Testis (tissue), 3 donors: Measurements from ENCODE around the gene NET1. TPM values are rescaled to one million over a fixed set of nuclear protein-coding genes. Genes with fewer than 3 reads are reported as not detected.

ENCODE experiments used
- DNase-seq: peaks from one replicate; pipeline ENCODE4 v3.0.0-alpha.2; 2019
- H3K27ac ChIP-seq, 2 donors: fragments of 200-600 bp; sonication (generic); one replicate each; pipeline ENCODE4 v1.5.1; 2019
- H3K27me3 ChIP-seq: fragments of 200-600 bp; sonication (generic); one replicate; pipeline ENCODE4 v1.5.1; 2019
- H3K36me3 ChIP-seq: fragments of 200-600 bp; sonication (generic); one replicate; pipeline ENCODE4 v1.5.1; 2017; ENCODE audit warnings: low read depth; ENCODE audit errors: missing control alignments
- H3K4me1 ChIP-seq: fragments of 200-600 bp; sonication (generic); one replicate; pipeline ENCODE4 v1.5.1; 2019
- H3K4me3 ChIP-seq, 2 donors: fragments of 200-600 bp; sonication (generic); one replicate each; pipeline ENCODE4 v1.5.1; 2017 to 2019
- H3K9me3 ChIP-seq: fragments of 200-600 bp; sonication (generic); one replicate; pipeline ENCODE4 v1.5.1; 2017
- POLR2A ChIP-seq: fragments of 450-650 bp; IDR thresholded peaks from one replicate; pipeline ENCODE4 v1.6.1; 2017; ENCODE audit warnings: antibody characterized with exemption, mild to moderate bottlenecking, moderate library complexity
- WGBS, 2 donors: methylation state at CpG; one replicate each; pipeline ENCODE4 v1.1.5; 2018; 5-methylcytosine and 5-hydroxymethylcytosine counted together
- intact Hi-C: fragments of 100-400 bp; cut with DNase I; formaldehyde crosslinking; loops from one replicate; pipeline ENCODE4 v1.15.1; 2023; ENCODE audit warnings: low total_unique reads
- polyA plus RNA-seq: library from polyadenylated mRNA; stranded (reverse); fragments of 350-450 nt; fragmentation: Illumina TruSeq; extraction: RNeasy Lipid Tissue Mini Kit (QIAGEN cat#74804); gene quantifications from one replicate; pipeline ENCODE4 v1.2.3, GENCODE V29; 2014; ENCODE audit warnings: low read depth, low replicate concordance; ENCODE audit not compliant: insufficient read depth
- total RNA-seq, 2 donors: library from RNA; depleted of rRNA; stranded (reverse); fragments of >200 nt; gene quantifications; one replicate each; pipeline ENCODE4 v1.2.3, GENCODE V29; 2016
- TF ChIP-seq, protein P1 (sequence below), 3 experiments: fragments of 450-650 bp in 2 of 3; fragments of 200-600 bp in 1 of 3; sonication (generic) in 1 of 3; IDR thresholded peaks; one replicate each; pipeline ENCODE4 v1.5.1; 2016 to 2019; ENCODE audit warnings: antibody characterized with exemption in 3 of 3, mild to moderate bottlenecking in 2 of 3, moderate library complexity in 1 of 3

The NET1 gene
- total and polyA plus RNA-seq, 3 donors from 2014 or later = 29.7 to 40.7 (median 39.9) TPM

DNA sequence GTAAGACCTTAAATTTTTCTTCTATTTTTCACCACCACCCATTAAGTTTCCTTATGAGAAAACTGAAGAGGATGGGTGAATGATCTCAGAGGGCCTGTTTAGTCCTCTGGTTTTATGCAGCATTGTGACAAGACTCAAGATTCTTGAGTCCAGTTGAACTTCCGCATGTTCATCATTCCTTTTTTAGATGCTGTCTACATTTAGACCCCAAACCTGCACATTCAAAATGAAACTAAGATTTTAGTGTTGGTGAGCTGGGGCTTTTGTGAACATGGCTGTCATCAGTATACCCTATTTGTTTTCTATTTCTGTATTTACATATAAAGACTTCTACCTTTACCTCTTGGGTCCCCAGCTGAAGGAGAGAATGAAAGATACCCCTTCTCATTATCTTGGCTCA lies 31.1 kb downstream of the NET1 start:
- Histone ChIP-seq H3K4me1 (peaks cover 5% of the 10 kb centered on the region), H3K36me3 (no peaks in the 10 kb centered on the region), H3K9me3 (no peaks in the 10 kb centered on the region), H3K27ac (no peak overlapping the region), H3K4me3 (no peak overlapping the region), H3K27me3 (no peaks in the 10 kb centered on the region)
- no peak for TF ChIP-seq POLR2A
- TF ChIP-seq, protein P1, sequence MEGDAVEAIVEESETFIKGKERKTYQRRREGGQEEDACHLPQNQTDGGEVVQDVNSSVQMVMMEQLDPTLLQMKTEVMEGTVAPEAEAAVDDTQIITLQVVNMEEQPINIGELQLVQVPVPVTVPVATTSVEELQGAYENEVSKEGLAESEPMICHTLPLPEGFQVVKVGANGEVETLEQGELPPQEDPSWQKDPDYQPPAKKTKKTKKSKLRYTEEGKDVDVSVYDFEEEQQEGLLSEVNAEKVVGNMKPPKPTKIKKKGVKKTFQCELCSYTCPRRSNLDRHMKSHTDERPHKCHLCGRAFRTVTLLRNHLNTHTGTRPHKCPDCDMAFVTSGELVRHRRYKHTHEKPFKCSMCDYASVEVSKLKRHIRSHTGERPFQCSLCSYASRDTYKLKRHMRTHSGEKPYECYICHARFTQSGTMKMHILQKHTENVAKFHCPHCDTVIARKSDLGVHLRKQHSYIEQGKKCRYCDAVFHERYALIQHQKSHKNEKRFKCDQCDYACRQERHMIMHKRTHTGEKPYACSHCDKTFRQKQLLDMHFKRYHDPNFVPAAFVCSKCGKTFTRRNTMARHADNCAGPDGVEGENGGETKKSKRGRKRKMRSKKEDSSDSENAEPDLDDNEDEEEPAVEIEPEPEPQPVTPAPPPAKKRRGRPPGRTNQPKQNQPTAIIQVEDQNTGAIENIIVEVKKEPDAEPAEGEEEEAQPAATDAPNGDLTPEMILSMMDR (IDR thresholded peaks at IDR 0.05) = no peak
- intact Hi-C loops = loop anchor here (5.0 kb wide), 1 partner anchor 179 kb away; no protein-coding TSS in a partner anchor
- 95 to 100% methylated on average over 1 of the region's 1 CpG for WGBS, 2 donors
- DNase-seq = no peak

DNA sequence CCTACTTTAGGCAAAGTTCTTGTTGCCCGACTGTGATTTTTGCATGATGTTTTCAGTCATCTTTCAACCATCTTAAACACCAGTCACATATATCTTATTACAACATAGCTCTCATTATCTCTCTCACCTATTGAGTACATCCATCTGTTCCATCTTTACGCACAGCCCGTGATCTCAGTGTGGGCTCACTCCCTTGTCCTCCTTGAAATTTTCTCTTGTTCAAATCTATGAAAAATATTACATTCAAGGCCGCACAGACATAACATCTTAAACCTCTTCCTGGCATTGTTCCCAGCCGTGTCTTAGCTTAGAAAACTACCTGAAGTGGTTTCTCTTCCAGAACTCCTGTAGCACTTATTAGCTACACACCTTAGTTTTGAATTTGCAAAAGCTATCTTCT lies 32.6 kb downstream of the NET1 start:
- H3K4me1 ChIP-seq = peaks cover 11% of the 10 kb centered on the region
- H3K36me3 ChIP-seq = no peaks in the 10 kb centered on the region
- H3K27me3 ChIP-seq = no peaks in the 10 kb centered on the region
- WGBS, 2 donors = 67 to 75% methylated on average over 5 of the region's 5 CpGs
- no peaks in the 10 kb centered on the region for H3K9me3 ChIP-seq
- intact Hi-C loops = no loop called here
- no peak for DNase-seq
- TF ChIP-seq, protein P1 (IDR thresholded peaks at IDR 0.05) = no peak
- no peak for TF ChIP-seq POLR2A
- H3K27ac ChIP-seq = no peak overlapping the region
- H3K4me3 ChIP-seq = no peak overlapping the region

DNA sequence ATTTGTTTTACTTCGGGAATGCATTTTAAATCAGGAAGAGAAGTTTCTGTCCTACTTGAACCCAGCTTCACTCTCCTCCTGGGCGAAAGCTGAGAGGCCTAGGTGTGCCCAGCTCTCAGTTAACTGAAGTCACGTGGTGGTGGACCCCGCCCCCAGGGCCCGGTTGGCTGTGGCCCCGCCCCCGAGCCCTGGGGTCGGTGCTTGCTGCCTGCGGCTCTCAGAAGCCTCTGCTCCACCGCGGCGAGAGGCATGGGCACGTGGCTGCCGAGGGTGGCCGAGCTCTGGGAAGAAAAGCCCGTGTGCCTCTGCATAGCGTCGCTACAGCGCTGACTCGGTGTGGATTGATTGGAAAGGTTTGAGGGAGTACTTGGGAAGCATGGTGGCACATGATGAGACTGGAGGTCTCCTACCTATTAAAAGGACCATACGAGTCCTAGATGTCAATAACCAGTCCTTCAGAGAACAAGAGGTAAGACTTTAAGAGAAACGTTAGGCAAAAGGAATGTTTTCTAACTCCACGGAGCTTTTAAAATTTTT lies 34.1 kb downstream of the NET1 start:
- TF ChIP-seq, protein P1 (IDR thresholded peaks at IDR 0.05) = no peak
- TF ChIP-seq POLR2A = peak; percentile 65
- 2 to 5% methylated on average over 10 to 23 of the region's 23 CpGs for WGBS, 2 donors
- Histone ChIP-seq H3K27ac (peak overlapping the region; percentile 5 to 41), H3K4me3 (peak overlapping the region; percentile 49 to 54), H3K27me3 (no peaks in the 10 kb centered on the region), H3K9me3 (no peaks in the 10 kb centered on the region), H3K4me1 (peaks cover 11% of the 10 kb centered on the region), H3K36me3 (no peaks in the 10 kb centered on the region)
- intact Hi-C loops = no loop called here
- peak; percentile 97 for DNase-seq

DNA sequence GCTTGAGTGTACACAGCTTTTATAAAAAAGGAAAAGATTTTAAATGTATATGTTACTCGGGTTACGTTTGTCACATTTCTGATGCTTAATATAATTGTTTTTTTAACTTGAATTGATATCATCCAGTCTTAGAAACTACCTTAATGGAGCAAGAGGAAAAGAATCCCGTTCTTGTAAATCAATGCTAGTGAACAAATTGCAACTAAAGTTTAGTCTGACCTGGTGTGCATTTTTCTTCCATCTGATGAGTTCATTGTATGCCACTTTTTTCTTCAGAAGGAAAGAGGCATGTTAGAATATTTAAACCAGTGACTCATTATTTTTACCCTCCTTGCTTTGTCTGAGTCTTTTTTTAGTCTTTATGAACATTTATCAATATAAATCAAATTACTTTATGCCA lies 34.7 kb downstream of the NET1 start:
- Histone ChIP-seq H3K9me3 (no peaks in the 10 kb centered on the region), H3K27me3 (no peaks in the 10 kb centered on the region), H3K36me3 (no peaks in the 10 kb centered on the region), H3K27ac (peak overlapping the region; percentile 6 to 41), H3K4me3 (peak overlapping the region; percentile 49 to 54), H3K4me1 (peaks cover 11% of the 10 kb centered on the region)
- TF ChIP-seq POLR2A = no peak
- TF ChIP-seq, protein P1 (IDR thresholded peaks at IDR 0.05) = no peak
- DNase-seq = no peak
- 11 to 12% methylated on average over 3 of the region's 3 CpGs for WGBS, 2 donors
- intact Hi-C loops = no loop called here

DNA sequence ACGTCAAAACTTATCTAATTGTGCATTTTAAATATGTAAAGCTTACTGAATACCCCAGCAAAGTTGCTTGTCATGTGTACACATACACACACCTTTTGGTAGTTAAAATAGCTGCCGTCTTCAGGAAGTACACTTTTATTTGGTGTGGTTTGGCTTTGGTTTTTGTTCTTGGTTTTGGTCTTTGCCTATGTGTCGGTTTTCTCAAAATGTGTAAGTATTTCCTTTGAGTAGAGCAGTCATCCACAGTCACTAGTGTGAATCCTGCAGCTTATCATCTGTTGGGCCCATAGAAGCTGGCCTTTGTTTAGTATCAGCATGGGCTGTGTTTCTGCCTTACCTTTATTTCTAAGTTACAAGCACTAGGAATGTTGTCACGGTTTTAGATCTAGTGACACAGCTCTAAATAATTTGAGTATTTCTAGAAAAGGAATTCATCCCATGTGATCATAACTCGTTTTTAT lies 35.3 kb downstream of the NET1 start:
- H3K4me3 ChIP-seq = peak overlapping the region; percentile 49 to 54
- peak overlapping the region; percentile 6 to 41 for H3K27ac ChIP-seq
- H3K36me3 ChIP-seq = no peaks in the 10 kb centered on the region
- TF ChIP-seq POLR2A = no peak
- TF ChIP-seq, protein P1 (IDR thresholded peaks at IDR 0.05) = no peak
- no peaks in the 10 kb centered on the region for H3K9me3 ChIP-seq
- H3K4me1 ChIP-seq = peaks cover 11% of the 10 kb centered on the region
- intact Hi-C loops = no loop called here
- WGBS, 2 donors = 22 to 23% methylated on average over 5 of the region's 5 CpGs
- DNase-seq = no peak
- H3K27me3 ChIP-seq = no peaks in the 10 kb centered on the region
